GM19193 (cell line): Measurements from ENCODE around the gene GYS1.

Experiments
- POLR2A ChIP-seq: IDR thresholded peaks from 4 replicates; pipeline ENCODE4 v1.6.1; 2011; ENCODE audit not compliant: insufficient read depth, insufficient read length; ENCODE audit errors: extremely low read depth

Gene GYS1

GRCh38 chr19:49014870-49015255 is 21.8 kb upstream of the GYS1 start:
- TF ChIP-seq POLR2A = no peak

DNA sequence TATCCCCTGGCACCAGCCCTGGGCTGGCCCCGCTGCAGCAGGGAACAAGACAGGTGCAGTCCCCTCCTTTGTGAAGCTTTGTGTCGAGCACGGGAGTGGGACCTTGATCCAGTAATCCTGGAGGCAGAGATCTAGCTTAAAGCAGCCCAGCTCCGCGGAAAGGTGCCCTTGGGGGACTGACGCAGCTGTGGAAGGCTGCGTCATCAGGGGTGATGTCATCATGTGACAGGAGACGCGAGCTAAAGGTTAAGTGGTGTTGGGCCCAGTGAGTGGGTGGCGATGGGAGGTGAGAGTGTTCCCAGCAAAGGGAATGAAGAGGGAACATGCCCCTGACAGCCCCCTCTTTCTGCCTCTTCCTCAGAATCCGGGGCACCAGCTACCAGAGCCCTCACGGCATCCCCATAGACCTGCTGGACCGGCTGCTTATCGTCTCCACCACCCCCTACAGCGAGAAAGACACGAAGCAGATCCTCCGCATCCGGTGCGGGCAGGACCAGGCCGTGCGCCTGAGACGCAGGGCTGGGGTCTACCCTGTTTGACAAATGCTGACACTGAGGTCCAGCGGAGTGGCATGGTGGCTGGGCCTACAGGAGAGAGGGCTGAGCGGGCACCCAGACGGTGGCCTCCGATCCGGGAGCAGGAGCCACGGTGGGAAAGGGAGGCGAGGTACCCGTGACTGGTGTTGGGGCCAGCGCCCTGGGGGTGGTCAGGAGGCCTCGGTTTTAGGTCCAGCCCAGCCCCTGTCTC is 21.2 kb upstream of the GYS1 start:
- TF ChIP-seq POLR2A = no peak

GRCh38 chr19:49011194-49011593 is 18.1 kb upstream of the GYS1 start:
- no peak for TF ChIP-seq POLR2A

DNA sequence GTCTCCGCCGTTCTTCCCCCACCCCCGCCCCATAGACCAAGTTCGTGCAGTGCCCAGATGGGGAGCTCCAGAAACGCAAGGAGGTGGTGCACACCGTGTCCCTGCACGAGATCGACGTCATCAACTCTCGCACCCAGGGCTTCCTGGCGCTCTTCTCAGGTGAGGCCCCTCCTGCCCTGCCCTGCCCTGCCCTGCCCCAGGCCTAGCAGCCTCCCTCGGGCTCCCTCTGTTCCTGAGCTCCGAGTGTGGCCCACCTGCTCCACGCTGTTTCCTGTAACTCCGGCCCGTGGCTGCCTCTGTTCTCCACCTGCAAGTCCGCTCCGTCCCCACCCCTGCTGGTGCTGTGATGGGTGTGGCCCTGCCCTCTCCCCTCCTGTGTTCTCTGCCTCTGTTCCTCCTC is 17.3 kb upstream of the GYS1 start:
- TF ChIP-seq POLR2A = no peak

DNA sequence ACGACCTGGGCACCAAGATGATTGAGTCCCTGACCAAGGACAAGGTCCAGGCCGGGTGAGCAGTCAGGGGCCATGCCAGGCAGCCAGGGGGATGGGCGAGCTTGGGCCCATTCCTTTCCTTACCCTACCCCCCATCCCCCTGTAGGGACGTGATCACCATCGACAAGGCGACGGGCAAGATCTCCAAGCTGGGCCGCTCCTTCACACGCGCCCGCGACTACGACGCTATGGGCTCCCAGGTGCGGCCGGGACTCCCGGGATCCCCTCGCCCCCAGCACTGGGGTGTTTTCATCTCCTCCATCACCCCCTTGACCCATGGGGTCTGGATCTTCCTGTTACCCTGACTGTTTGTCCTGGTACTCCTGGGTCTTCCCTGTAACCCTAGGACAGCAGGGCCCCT is 16.7 kb upstream of the GYS1 start:
- no peak for TF ChIP-seq POLR2A

DNA sequence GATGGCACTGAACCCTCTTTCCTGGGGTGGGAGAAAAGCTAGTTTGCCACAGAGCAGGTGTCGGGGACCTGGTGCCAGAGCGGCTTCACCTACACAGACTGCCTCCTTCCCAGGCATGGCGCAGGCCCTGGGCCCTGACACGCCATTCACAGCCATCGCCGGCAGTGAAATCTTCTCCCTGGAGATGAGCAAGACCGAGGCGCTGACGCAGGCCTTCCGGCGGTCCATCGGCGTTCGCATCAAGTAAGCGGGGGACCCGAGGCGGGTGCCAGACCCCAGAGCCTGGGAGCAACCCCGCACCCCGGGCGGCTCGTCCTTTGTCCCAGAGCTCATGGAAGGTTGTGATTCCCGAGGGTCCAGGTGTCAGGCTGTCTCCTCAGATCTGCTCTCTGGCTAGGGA is 13.8 kb upstream of the GYS1 start:
- TF ChIP-seq POLR2A = no peak

DNA sequence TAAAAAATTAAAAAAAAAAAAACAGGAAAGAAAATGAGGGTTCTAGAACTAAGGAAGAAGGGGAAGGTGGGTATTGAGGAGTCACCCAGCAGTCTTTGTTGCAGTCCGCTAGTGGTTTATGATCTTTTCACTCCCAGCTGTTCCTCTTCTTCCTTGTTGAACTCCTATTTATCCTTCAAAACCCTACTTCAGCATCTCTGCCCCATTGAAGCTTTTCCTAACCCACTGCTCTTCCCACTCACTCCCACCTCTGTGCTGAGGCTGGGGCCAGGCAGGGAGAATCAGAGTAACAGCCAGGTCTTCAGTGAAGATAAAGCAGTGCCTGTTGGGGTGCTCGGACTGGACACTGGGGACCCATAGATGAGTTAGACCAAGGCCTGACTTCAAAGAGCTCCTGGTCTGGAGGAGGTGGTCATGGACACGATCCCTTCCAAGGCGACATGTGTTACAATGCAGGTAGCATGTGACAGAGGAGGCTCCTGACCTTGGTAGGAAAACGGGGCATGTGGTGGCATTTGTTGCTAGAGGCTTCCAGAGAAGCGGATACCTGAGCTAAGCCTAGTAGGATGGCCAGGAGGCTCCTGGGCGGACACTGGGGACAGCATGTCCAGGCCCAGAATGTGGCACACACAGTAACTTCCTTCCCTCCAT is 12.0 kb upstream of the GYS1 start:
- no peak for TF ChIP-seq POLR2A

DNA sequence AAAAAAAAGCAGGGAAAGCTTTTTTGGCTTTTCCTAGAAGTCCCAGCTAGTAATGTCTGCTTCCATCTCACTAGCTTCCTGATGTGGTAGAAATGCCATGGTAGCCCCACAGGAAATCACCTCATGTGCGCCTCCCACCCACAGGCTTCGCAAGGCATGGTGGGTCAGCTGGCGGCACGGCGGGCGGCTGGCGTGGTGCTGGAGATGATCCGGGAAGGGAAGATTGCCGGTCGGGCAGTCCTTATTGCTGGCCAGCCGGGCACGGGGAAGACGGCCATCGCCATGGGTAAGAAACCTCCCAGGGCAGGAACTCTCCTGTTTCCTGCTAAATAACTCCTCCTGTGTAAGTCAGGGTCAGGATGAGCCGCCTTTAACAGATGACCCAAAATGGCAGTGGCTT is 11.0 kb upstream of the GYS1 start:
- no peak for TF ChIP-seq POLR2A

GRCh38 chr19:48999481-49000325 is 6.6 kb upstream of the GYS1 start:
- TF ChIP-seq POLR2A = no peak

DNA sequence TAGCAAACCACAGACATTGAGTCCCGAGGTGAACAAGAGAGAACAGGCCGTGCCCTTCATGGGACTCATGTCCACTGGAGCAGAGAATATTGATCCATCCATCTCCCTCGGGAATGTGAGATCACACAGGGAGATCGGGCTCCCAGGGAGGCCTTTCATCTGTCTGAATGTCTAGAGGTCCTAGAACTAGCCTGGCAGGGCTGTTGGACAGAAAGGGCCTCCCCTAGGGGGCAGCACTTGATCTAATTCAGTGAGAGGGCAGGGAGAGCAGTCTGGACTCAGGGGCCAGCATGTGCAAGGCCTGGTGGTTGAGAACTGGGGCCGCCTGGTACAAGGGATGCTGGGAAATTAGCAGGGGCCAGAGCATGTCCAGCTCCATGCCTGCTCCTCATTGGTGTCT is 4.9 kb upstream of the GYS1 start:
- no peak for TF ChIP-seq POLR2A

DNA sequence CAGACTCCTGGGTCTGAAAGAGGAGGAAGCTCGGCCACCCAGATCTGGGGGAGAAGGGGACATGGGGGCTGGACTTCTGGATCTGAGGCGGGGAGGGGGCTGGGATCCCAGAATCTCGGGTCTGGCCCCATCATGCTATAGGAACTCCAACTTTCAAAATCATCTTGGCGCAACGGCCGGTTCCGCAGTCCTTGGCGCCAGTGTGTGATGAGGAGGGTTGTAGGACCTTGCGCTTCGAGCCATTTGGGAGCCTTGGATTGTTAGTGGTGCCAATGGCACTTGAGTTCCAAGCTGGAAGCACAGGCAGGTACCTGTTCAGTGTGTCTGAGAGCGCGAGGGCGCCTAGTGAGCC is 902 bp upstream of the GYS1 start:
- TF ChIP-seq POLR2A = no peak

DNA sequence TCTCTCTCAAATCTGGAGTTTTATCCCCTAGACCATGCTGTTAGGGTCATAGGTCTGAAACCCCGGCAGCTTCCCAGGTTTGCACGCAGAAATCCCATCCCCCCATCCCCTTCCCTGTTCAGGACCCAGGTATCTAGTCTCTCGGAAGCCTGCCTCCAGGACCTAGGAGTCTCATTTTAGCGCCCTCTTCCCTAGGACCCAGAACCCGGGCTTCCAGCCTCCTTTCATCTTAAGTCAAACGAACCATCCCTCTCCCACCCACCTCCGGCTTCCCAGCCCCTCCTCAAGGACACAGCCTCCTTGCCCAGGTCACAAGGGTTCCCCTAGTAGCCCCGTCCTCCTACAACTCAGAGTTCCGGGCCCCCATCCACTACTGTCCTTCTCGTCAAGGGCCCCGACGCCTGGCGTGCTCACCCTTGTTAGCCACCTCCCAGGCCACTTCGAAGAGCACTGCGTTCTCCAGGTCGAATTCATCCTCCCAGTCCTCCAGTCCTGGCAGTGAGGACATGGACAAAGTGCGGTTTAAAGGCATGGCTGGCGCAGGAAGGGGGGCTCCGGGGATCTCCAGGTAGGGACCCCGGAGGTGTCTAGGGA is 431 bp downstream of the GYS1 start:
- TF ChIP-seq POLR2A = no peak

- TF ChIP-seq POLR2A = no peak
These were observed 1.1 kb downstream of the GYS1 start for GRCh38 chr19:48991873-48992580.

DNA sequence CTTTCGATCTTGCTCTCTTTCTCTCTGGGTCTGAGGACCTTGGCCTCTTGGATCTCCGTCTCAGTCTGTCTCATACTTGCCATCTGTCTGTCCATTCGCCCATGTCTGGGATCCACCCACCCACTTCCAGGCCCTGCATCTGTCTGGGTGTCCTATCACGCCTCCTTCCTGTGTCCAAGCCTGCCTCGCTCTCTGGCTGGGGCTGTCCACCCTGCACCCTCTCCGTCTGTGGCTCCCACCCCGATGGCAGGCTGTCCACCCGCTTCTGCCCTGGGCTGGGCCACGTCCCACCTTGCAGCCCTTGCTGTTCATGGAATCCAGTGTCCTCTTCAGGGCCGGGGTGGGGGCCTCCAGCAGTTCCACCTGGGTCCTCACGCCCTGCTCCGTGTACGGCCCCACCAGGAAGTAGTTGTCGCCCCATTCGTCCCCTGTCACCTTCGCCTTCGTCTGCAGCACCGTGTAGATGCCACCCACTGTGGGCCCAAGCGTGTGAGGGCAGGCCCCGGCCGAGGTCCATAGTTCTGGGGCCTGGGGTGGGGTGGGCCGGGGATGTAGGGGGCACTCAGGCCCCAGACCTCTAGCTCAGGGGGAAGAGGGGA is 2.0 kb downstream of the GYS1 start:
- no peak for TF ChIP-seq POLR2A

GRCh38 chr19:48990400-48990799 is 2.7 kb downstream of the GYS1 start:
- no peak for TF ChIP-seq POLR2A

GRCh38 chr19:48989701-48990291 is 3.3 kb downstream of the GYS1 start:
- TF ChIP-seq POLR2A = no peak
